Measurements from ENCODE around the gene ATOH1.

Gene ATOH1

DNA sequence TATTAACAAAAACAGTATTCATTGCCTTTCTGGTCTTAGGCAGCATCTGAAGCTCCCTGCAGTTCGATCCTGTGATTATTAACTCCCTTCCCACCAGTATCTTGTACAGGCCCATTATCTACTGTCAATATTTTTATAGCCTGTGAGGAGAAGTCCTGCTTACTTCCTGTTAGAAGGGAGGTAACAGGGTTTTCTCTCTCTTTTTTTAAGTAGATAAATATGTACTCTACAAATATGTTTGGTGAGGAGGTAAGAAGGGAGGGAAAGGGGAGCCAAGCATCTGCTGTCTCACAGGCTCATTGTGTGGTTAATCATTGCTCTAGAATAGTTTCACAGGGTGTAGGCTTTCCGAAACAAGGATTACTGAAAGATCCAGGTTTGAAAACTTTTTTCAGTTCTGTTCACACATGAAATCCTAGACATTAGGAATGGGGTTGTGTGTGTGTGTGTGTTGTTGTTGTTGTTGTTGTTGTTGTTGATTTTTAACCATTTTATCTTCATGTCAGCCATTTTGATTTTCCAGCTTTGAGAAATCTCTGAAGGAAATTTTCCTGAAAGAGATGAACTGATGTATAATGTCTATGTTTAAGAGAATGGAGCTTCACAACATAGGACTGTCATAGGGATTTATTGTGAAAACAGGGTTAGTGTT is 14.2 kb downstream of the ATOH1 start:
- no peaks in the 10 kb centered on the region for H3K9me3 ChIP-seq (ENCODE audit: control insufficient read depth, insufficient read depth, low read length)
- no peak for TF ChIP-seq EZH2phosphoT487 (IDR thresholded peaks at IDR 0.05; ENCODE audit: borderline replicate concordance, low read length)
- TF ChIP-seq, protein P1, sequence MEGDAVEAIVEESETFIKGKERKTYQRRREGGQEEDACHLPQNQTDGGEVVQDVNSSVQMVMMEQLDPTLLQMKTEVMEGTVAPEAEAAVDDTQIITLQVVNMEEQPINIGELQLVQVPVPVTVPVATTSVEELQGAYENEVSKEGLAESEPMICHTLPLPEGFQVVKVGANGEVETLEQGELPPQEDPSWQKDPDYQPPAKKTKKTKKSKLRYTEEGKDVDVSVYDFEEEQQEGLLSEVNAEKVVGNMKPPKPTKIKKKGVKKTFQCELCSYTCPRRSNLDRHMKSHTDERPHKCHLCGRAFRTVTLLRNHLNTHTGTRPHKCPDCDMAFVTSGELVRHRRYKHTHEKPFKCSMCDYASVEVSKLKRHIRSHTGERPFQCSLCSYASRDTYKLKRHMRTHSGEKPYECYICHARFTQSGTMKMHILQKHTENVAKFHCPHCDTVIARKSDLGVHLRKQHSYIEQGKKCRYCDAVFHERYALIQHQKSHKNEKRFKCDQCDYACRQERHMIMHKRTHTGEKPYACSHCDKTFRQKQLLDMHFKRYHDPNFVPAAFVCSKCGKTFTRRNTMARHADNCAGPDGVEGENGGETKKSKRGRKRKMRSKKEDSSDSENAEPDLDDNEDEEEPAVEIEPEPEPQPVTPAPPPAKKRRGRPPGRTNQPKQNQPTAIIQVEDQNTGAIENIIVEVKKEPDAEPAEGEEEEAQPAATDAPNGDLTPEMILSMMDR (IDR thresholded peaks at IDR 0.05; ENCODE audit: low read depth, low read length, poor library complexity, severe bottlenecking) = no peak
- H3K4me1 ChIP-seq (ENCODE audit: control insufficient read depth, low read length) = no peaks in the 10 kb centered on the region
- no peaks in the 10 kb centered on the region for H3K79me2 ChIP-seq (ENCODE audit: control insufficient read depth, low read length)
- no peaks in the 10 kb centered on the region for H3K27me3 ChIP-seq (ENCODE audit: control insufficient read depth, low read length)
- H3K27ac ChIP-seq (ENCODE audit: low read depth, low read length) = no peak overlapping the region
- H3K4me3 ChIP-seq (ENCODE audit: low read length) = no peak overlapping the region
- H3K36me3 ChIP-seq (ENCODE audit: control insufficient read depth, low read length) = no peaks in the 10 kb centered on the region
- no peaks in the 10 kb centered on the region for H4K20me1 ChIP-seq (ENCODE audit: control insufficient read depth, insufficient read depth, low read depth, low read length)
- H3K9me2 ChIP-seq (replicated peaks; ENCODE audit: control insufficient read depth, low read length) = no peaks in the 10 kb centered on the region
- no peak overlapping the region for H3K4me2 ChIP-seq (ENCODE audit: low read length)
- no peaks in the 10 kb centered on the region for H3F3A ChIP-seq (ENCODE audit: control insufficient read depth, insufficient read depth)

DNA sequence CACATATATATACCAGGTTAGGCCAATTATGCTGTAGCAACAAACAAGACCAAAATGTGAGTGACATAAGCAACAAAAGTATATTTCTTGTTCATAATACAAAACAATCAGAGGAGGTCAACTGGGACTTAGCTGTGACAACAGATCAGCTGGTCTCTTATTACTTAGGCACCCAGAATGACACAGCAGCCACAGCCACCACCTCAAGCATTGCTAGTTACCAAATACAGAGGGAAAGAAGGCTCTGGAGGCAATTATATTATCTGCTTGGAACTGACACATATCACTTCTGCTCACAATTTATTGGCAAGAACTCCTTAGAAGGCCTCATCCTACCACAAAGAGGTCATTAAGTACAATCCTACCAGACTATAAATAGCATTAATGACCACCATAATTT is 15.2 kb downstream of the ATOH1 start:
- Histone ChIP-seq H4K20me1 (ENCODE audit: control insufficient read depth, insufficient read depth, low read depth, low read length) (no peaks in the 10 kb centered on the region), H3K36me3 (ENCODE audit: control insufficient read depth, low read length) (no peaks in the 10 kb centered on the region), H3K27me3 (ENCODE audit: control insufficient read depth, low read length) (no peaks in the 10 kb centered on the region), H3K4me3 (ENCODE audit: low read length) (no peak overlapping the region), H3K4me2 (ENCODE audit: low read length) (no peak overlapping the region), H3K9me2 (replicated peaks; ENCODE audit: control insufficient read depth, low read length) (no peaks in the 10 kb centered on the region), H3K27ac (ENCODE audit: low read depth, low read length) (no peak overlapping the region), H3K9me3 (ENCODE audit: control insufficient read depth, insufficient read depth, low read length) (no peaks in the 10 kb centered on the region), H3K79me2 (ENCODE audit: control insufficient read depth, low read length) (no peaks in the 10 kb centered on the region), H3K4me1 (ENCODE audit: control insufficient read depth, low read length) (no peaks in the 10 kb centered on the region), H3F3A (ENCODE audit: control insufficient read depth, insufficient read depth) (no peaks in the 10 kb centered on the region)
- TF ChIP-seq, protein P1 (IDR thresholded peaks at IDR 0.05; ENCODE audit: low read depth, low read length, poor library complexity, severe bottlenecking) = no peak
- TF ChIP-seq EZH2phosphoT487 (IDR thresholded peaks at IDR 0.05; ENCODE audit: borderline replicate concordance, low read length) = no peak

DNA sequence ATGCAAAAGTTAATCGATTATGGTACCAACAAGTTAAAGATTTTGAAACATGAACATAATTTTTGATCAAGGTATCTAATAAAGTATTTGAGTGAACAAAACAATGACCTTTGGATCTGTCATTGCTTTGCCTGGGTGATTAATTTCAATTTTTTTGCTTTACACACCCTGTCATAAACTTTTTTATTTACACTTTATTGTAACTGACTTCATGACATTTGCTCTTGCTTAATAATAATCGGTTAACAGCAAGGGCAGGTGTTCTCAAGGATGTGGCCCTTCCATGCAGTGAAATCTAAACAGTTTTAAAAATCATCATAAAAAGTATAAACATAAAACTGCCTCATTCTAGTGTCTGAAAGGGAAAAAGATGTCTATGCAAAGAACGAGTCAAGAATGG is 24.1 kb downstream of the ATOH1 start:
- no peaks in the 10 kb centered on the region for H3K27me3 ChIP-seq (ENCODE audit: control insufficient read depth, low read length)
- TF ChIP-seq, protein P1 (IDR thresholded peaks at IDR 0.05; ENCODE audit: low read depth, low read length, poor library complexity, severe bottlenecking) = no peak
- no peak for TF ChIP-seq EZH2phosphoT487 (IDR thresholded peaks at IDR 0.05; ENCODE audit: borderline replicate concordance, low read length)
- no peaks in the 10 kb centered on the region for H3K79me2 ChIP-seq (ENCODE audit: control insufficient read depth, low read length)
- H3K9me2 ChIP-seq (replicated peaks; ENCODE audit: control insufficient read depth, low read length) = 0 out of 2 replicates have a peak, but pooled peaks cover 2% of the 10 kb centered on the region
- no peaks in the 10 kb centered on the region for H3K9me3 ChIP-seq (ENCODE audit: control insufficient read depth, insufficient read depth, low read length)
- H3K4me3 ChIP-seq (ENCODE audit: low read length) = no peak overlapping the region
- no peak overlapping the region for H3K4me2 ChIP-seq (ENCODE audit: low read length)
- no peaks in the 10 kb centered on the region for H4K20me1 ChIP-seq (ENCODE audit: control insufficient read depth, insufficient read depth, low read depth, low read length)
- no peak overlapping the region for H3K27ac ChIP-seq (ENCODE audit: low read depth, low read length)
- H3K4me1 ChIP-seq (ENCODE audit: control insufficient read depth, low read length) = no peaks in the 10 kb centered on the region
- H3K36me3 ChIP-seq (ENCODE audit: control insufficient read depth, low read length) = no peaks in the 10 kb centered on the region
- no peaks in the 10 kb centered on the region for H3F3A ChIP-seq (ENCODE audit: control insufficient read depth, insufficient read depth)
